ENCODE data around the gene GAS7.

GRCh38 chr17:10115536-10115932, 82.9 kb downstream of the GAS7 start:
- TF ChIP-seq CTCF (IDR thresholded peaks at IDR 0.05) (no peak), POLR2AphosphoS5 (IDR thresholded peaks at IDR 0.05) (no peak)
